Cardiac septum (tissue), 1 donor: ENCODE results near the gene MAFG. TPM values are rescaled to one million over a fixed set of nuclear protein-coding genes. Genes with fewer than 3 reads are reported as not detected.
A peak's percentile ranks its signal among the peaks of the same experiment; 100 is the strongest.

Source experiments
- DNase-seq: peaks from one replicate; pipeline ENCODE4 v3.0.0-alpha.2; 2020; ENCODE audit warnings: low spot score
- intact Hi-C: fragments of 100-400 bp; cut with DNase I; formaldehyde crosslinking; loops from one replicate; pipeline ENCODE4 v1.14.0; 2022
- total RNA-seq: library from RNA; stranded (reverse); fragmentation: NEBNext Ultra II Directional; extraction: Animal tissue kit (Norgen Biotek cat#: 25700); gene quantifications from one replicate; pipeline ENCODE4 v1.2.1, GENCODE V29; 2021
- donor health status: DM: no; HTN: no; CAD: no.

Gene MAFG
- total RNA-seq, 1 donor from 2014 or later, result 24.4 TPM

DNA sequence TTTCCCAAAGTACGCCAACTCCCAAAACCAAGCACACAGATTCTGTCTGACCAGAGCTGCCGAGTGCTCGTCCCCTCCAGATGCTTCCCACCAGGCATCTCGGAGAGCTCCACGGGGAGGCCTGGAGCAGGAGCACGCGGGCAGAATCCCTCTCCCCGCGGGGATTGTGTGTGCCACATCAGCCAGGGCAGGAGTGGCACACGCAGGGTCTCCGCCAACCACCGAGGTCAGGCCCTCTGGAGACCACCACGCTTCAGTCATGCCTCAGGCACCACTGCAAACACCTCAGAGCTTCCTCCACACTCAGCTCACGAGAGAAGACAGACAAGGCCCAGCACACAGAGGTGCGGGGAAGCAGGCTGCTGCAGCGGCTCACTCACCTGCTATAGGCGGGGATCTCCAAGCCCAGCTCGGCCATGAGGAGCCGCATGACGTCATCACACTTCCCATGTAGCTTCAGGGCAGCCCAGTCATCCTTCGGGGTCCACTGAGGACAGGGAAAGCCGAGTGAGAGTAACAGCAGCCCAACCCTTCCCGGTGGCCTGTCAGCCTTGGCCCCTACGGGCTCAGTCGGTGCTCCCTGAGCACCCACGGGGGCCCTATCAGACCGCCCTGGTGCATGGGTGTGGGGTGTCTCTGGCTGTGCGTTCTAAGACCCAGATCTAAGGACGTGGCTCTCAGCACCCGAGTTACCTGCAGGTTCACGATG lies 14.0 kb downstream of the MAFG start:
- intact Hi-C loops, result no loop called here
- DNase-seq, result no peak

DNA sequence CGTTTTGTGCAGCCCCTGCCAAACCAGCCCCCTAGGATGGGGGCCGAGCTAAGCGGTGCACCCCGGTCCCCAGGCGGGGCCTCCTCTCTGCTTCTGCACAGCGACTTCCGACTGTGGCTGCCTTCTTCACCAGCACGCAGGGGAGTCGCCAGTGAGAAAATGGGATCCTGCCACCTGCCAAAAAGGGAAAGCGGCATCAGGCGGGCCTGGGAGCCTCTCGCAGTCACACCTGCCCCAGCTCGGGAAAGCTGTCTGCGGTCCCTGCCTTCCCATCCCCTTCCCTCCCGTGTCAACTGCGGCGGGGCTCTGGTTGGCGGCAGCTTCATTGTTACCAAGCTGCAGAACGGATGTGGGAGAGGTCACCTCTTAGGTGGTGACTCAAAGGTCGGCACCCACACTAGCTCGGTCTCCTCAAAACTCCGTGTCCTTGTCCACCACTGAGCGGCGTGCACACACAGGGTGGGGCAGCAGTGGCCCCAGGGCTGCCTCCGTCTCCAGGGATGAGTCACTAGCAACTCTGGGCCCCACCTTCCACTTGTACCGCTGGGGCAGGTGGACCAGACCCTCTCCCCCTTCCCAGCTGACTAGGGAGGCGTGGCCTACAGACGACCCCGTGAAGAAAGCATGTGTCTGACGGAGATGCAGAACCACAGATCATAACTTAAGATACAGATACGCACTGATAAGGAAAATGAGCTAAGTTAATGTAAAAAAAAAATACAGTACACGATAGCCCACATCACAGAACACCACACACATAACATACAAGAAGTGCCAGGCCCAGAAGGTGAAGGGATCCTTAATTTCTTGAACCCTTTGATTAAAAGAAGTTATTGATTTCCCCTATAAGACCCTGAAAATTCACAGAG lies 14.9 kb downstream of the MAFG start:
- intact Hi-C loops, result no loop called here
- no peak for DNase-seq

- DNase-seq, result no peak
- intact Hi-C loops, result no loop called here
These were observed 15.6 kb downstream of the MAFG start for GRCh38 chr17:81911969-81912368.

GRCh38 chr17:81911277-81911961 lies 16.1 kb downstream of the MAFG start, which contains the start of gene PCYT2:
PCYT2 (minus strand) TSS chr17:81911399; CDS start chr17:81911355, 44 bp downstream.
- peak; percentile 95 for DNase-seq
- intact Hi-C loops, result no loop called here

DNA sequence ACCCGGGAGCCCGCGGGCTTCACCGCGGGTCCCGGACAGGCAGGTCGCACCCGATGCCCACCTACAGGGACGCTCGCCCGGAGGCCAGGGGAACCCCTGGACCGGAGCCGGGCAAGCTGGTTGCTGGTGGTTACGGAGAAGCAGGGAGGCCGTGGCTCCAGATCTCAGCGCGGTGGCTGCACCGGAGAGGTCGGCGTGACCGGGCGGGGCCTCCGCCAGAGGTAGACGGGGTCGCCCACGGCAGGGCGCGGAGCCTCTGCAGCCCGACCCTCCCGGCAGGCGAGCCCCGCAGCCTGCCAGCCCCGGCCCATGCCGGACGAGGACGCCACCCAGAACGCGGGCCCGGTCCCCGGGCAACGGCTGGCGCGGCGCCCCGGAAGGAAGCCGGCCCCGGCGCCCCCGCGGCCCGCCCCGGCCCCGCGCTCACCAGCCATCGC lies 16.7 kb downstream of the MAFG start:
- intact Hi-C loops, result no loop called here
- DNase-seq, result no peak

GRCh38 chr17:81909966-81910839 lies 17.3 kb downstream of the MAFG start:
- DNase-seq, result no peak
- intact Hi-C loops, result no loop called here

DNA sequence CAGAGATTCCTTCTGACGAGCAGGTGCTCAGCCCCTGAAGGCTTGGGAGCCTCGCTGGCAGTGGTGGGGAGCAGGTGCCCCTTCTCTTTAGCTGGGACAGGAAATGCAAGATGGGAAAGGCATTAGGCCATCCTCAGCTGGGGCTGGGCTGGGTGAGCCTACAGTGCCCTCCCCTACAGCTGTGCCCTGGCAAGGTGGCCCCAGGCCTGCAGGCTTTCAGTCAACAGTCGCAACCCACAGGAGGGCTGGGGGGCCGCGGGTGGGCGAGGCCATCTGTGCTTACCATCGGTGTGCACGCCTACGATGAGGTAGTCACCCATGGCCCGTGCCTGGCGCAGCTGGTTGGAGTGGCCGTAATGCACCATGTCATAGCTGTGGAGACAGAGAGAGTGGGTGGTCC lies 18.3 kb downstream of the MAFG start:
- DNase-seq, result no peak
- intact Hi-C loops, result no loop called here

GRCh38 chr17:81908793-81909192 lies 18.7 kb downstream of the MAFG start:
- intact Hi-C loops, result no loop called here
- no peak for DNase-seq

DNA sequence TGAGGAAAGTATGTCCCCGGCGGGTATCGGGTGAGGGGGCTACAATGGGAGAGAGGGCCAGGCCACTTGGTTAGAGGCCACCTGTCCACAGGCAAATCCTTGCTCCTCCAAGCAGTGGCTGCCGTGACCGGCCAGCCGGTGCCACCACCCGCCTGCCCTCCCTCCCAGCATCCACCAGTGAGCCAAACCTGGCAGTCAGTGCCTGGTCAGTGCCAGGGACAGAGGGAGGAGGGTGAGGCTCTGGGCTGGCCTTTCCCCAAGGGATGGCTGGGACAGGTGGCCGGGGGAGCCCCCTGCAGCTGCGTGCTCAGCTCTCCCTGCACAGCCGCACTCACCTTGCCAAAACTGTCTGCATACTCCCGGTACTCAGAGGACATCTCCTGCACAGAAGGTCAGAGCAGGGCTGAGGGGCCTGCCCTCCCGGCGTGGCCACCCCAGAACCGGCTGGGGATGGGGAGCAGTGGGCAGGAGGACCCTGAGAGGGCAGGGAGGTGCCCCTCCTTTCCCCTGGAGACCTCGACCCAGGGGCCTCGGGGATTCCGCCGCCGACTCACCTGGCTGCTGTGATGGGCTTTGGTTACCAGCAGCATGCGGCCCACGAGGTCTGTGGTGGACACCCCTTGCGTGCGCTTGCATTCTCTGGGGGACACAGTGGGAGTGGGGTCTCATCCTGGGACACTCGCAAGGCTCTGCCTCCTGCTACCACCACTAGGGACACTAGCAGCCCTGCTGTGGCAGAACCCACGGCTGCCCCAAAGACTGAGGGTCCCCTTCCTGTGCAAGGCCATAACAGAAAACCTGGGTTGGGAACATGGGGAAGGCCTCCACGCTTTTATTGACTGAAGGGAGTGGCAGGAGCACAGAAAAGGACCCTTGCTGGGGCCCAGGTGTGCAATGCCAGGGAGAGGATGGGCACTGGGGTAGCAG lies 20.1 kb downstream of the MAFG start:
- DNase-seq, result no peak
- intact Hi-C loops, result no loop called here

GRCh38 chr17:81906476-81907218 lies 20.9 kb downstream of the MAFG start:
- intact Hi-C loops, result no loop called here
- no peak for DNase-seq

GRCh38 chr17:81905993-81906392 lies 21.5 kb downstream of the MAFG start:
- no peak for DNase-seq
- intact Hi-C loops, result no loop called here

GRCh38 chr17:81905424-81905875 lies 22.1 kb downstream of the MAFG start:
- DNase-seq, result no peak

DNA sequence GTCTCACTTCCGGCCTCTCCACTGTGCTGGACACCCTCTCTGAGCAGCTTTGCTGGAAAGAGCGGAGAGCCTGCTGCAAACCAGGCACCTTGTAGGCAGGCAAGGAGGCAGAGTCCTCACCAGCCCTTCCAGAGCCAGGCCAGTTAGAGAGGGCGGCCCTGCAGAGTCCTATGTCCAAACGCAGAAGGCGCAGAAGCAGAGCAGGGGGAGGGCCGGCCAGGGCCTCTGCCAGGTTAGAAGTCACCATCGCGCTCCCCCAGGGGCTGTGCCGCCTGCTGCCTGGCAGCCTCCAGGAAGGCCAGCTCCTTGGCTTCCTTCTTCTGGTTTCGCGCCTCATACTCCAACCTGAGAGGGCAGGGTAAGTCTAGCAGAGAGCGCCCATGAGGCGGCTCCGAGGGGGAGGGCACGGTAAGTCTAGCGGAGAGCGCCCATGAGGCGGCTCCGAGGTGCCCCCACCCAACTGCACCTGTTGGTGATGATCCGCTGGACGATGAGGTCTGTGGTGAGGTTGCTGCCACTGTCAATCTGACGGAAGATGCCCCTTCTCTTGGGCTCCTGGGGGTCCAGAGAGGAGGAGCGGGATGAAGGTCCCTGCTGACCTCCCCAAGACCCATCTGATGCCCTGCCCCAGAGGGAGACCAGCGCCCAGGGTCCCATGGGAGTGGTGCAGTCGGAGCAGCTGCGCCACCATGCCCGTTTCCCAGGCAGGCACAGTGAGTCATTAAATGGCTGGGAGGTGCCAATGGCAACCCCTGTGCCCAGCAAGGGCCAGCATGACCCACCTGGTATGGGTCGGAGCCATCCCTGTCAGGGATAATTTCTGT lies 22.7 kb downstream of the MAFG start:
- no peak for DNase-seq
- intact Hi-C loops, result no loop called here

More at GRCh38 chr17:81905424-81905875, 22.1 kb downstream of the MAFG start:
- intact Hi-C loops, result no loop called here

DNA sequence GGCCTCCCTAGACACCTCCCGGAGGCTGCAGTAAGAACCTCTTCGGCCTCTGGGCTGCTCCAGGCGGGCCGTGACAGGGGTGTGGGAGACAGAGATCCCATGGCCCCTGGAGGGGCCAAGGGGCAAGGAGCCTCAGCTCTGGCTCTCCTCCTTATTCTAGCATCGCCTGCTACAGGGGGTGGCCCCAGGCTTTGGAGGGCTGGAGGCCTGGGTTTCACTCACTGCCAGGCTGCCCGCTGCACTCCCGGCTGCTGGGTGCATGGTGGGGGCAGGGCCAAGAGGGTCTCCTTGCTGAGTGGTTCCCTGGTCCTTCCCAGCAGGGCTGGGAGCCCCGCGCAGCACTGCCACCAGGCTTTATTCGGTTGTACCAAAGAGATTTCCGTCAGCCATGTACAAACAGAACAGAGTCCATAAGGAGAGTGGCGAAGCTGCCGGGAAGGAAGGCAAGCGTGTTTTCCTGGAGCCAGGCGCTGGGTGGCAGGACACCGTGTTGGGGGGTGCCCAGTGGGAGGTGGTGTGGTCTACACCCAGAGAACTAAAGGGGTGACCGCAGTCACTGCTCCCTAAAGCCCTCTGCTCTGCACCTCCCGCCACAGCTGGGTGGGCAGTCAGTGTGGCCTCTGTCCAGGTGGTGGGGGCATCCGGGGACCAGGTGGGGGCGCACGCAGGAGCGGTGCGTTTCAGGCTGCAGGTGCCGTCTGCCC lies 23.5 kb downstream of the MAFG start:
- DNase-seq, result no peak
- intact Hi-C loops, result no loop called here

- intact Hi-C loops, result no loop called here
- DNase-seq, result no peak
These were observed 24.1 kb downstream of the MAFG start for GRCh38 chr17:81903415-81903831.
